K562 (cell line): ENCODE measurements around the gene DGCR8. TPM values are rescaled to one million over a fixed set of nuclear protein-coding genes. Genes with fewer than 3 reads are reported as not detected.

Source experiments
- ARNT ChIP-seq, 2 experiments: fragments of 450-650 bp; IDR thresholded peaks; 2 replicates each; pipeline ENCODE4 v1.6.1; 2016; ENCODE audit warnings: mild to moderate bottlenecking in 1 of 2
- BHLHE40 ChIP-seq: IDR thresholded peaks from 2 replicates; pipeline ENCODE4 v1.6.1; 2011; ENCODE audit warnings: low read length, improper control_type of control experiment
- BRD4 ChIP-seq: fragments of 200-600 bp; sonication (generic); IDR thresholded peaks from 2 replicates; pipeline ENCODE4 v1.6.1; 2017; ENCODE audit warnings: inconsistent platforms
- CREBBP ChIP-seq: IDR thresholded peaks from one replicate; pipeline ENCODE4 v1.6.1; 2012; ENCODE audit warnings: low read depth, mild to moderate bottlenecking, control low read depth, inconsistent platforms, low read length
- EHMT2 ChIP-seq: fragments of 450-650 bp; IDR thresholded peaks from 2 replicates; pipeline ENCODE4 v1.6.1; 2018; ENCODE audit warnings: antibody characterized with exemption
- FOXK1 ChIP-seq: sonication (generic); formaldehyde crosslinking; IDR thresholded peaks from 2 replicates; pipeline ENCODE4 v1.8.0; 2022; ENCODE audit warnings: missing genetic modification reagents, mild to moderate bottlenecking, borderline replicate concordance
- MCM5 ChIP-seq: fragments of 450-650 bp; IDR thresholded peaks from 2 replicates; pipeline ENCODE4 v1.6.1; 2016; ENCODE audit warnings: low read depth
- PRMT5 ChIP-seq: sonication (generic); formaldehyde crosslinking; IDR thresholded peaks from 2 replicates; pipeline ENCODE4 v1.5.0; 2020; ENCODE audit warnings: missing genetic modification reagents
- RBM39 ChIP-seq: fragments of 200-400 bp; formaldehyde crosslinking; optimal IDR thresholded peaks from 2 replicates; pipeline ENCODE3; 2018; ENCODE audit warnings: low read depth, low read length
- ZNF232 ChIP-seq: sonication (generic); formaldehyde crosslinking; IDR thresholded peaks from 2 replicates; pipeline ENCODE4 v1.8.0; 2022; ENCODE audit warnings: mild to moderate bottlenecking, missing genetic modification reagents
- ZNF740 ChIP-seq, 3 experiments: fragments of 200-800 bp in 1 of 3; sonication (Bioruptor generic) in 1 of 3; sonication (generic) in 1 of 3; formaldehyde crosslinking in 1 of 3; IDR thresholded peaks; 2 replicates each; pipeline versions ENCODE4 v1.6.1 to v1.8.0; 2016 to 2022; ENCODE audit warnings: mild to moderate bottlenecking in 2 of 3, missing compliant biosample characterization in 2 of 3, missing genetic modification characterization in 2 of 3, missing genetic modification reagents in 1 of 3
- polyA plus RNA-seq, 8 experiments: library from polyadenylated mRNA; depleted of rRNA in 4 of 8; stranded (reverse) in 5 of 8; unstranded in 3 of 8; fragments of >200 nt; fragmentation: Nextera tagmentation in 2 of 8; fragmentation: Illumina TruSeq in 1 of 8; extraction: Ambion mirVana in 2 of 8; extraction: Trizol in 1 of 8; gene quantifications; 2 replicates each; pipeline versions ENCODE4 v1.2.1 to v1.2.3, GENCODE V29; 2011 to 2014; ENCODE audit warnings: inconsistent platforms in 1 of 8, missing spikeins in 1 of 8
- total RNA-seq, 7 experiments: library from RNA; depleted of rRNA in 6 of 7; stranded (reverse); fragments of >200 nt in 6 of 7; fragmentation: Illumina TruSeq in 2 of 7; extraction: Trizol in 2 of 7; gene quantifications; 2 replicates each; pipeline versions ENCODE4 v1.2.1 to v1.2.3, GENCODE V29; 2011 to 2021; ENCODE audit warnings: low replicate concordance in 1 of 7
- TF ChIP-seq, protein P1 (sequence below): sonication (generic); formaldehyde crosslinking; IDR thresholded peaks from 2 replicates; pipeline ENCODE4 v1.9.0; 2022; ENCODE audit warnings: mild to moderate bottlenecking, missing genetic modification reagents
- TF ChIP-seq, protein P2 (sequence below): sonication (generic); formaldehyde crosslinking; IDR thresholded peaks from 2 replicates; pipeline ENCODE4 v1.8.1; 2023; ENCODE audit warnings: mild to moderate bottlenecking, missing genetic modification reagents
- TF ChIP-seq, protein P3 (sequence below): sonication (generic); formaldehyde crosslinking; IDR thresholded peaks from 2 replicates; pipeline ENCODE4 v1.8.0; 2022; ENCODE audit warnings: mild to moderate bottlenecking, missing genetic modification reagents, borderline replicate concordance
- TF ChIP-seq, protein P4 (sequence below): fragments of 450-650 bp; IDR thresholded peaks from 2 replicates; pipeline ENCODE4 v1.6.1; 2016; ENCODE audit warnings: low read depth

DGCR8 gene
- total and polyA plus RNA-seq, 9 of the 15 experiments (the other 6 are each of a cell fraction or from before 2014, with no cell fraction given), result 5.9 to 144 (median 80.1) TPM

DNA sequence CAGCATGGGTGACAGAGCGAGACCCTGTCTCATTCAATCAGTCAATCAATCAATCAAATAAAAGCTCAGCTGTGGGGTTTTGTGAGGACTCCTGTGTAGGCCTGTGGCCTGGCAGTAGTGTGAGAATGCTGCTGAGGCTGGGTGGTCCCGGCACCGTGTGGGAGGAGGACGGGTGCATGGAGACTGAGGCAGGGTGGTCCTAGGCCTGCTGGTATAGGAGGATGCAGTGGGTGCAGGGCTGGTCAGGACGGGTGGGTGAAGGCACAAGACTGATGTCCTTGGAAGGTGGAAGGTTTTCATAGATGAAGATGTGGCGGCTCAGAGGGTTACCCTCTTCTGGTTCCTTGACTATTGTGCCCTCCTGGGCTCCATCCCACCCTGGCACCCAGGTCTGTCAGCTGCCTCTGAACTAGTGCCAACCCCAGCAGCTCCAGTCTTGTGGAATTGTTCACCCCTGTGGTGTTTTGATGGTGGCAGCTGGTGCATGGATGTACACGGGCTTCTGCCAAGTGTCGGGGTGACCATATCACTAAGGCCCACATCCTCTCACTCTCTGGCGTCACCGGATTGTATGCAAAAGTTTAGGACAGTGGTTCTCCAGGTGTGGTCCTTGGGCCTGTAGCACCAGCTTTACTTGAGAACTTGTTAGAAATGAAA is 35.4 kb upstream of the DGCR8 start (continued):
- TF ChIP-seq MCM5 (no peak), FOXK1 (CRISPR knock-in tag) (0 out of 2 replicates have a peak, but pooled peaks have one; percentile 52), PRMT5 (CRISPR knock-in tag) (0 out of 2 replicates have a peak, but pooled peaks have one; percentile 16), BHLHE40 (0 out of 2 replicates have a peak, but pooled peaks have one; percentile 12), ZNF232 (CRISPR knock-in tag) (peak; percentile 30; the same call in 1 of the 2 replicates), ARNT (IDR thresholded peaks at IDR 0.05) (no peak), RBM39 (no peak), ZNF740 (CRISPR knock-in tag; IDR thresholded peaks at IDR 0.05) (no peak), ZNF740 (tag; IDR thresholded peaks at IDR 0.05) (no peak), EHMT2 (no peak), CREBBP (no peak), BRD4 (no peak)
- TF ChIP-seq, protein P1, sequence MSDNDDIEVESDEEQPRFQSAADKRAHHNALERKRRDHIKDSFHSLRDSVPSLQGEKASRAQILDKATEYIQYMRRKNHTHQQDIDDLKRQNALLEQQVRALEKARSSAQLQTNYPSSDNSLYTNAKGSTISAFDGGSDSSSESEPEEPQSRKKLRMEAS (CRISPR knock-in tag), result 0 out of 2 replicates have a peak, but pooled peaks have one; percentile 30
- TF ChIP-seq, protein P2, sequence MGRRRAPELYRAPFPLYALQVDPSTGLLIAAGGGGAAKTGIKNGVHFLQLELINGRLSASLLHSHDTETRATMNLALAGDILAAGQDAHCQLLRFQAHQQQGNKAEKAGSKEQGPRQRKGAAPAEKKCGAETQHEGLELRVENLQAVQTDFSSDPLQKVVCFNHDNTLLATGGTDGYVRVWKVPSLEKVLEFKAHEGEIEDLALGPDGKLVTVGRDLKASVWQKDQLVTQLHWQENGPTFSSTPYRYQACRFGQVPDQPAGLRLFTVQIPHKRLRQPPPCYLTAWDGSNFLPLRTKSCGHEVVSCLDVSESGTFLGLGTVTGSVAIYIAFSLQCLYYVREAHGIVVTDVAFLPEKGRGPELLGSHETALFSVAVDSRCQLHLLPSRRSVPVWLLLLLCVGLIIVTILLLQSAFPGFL (CRISPR knock-in tag), result no peak
- TF ChIP-seq, protein P3, sequence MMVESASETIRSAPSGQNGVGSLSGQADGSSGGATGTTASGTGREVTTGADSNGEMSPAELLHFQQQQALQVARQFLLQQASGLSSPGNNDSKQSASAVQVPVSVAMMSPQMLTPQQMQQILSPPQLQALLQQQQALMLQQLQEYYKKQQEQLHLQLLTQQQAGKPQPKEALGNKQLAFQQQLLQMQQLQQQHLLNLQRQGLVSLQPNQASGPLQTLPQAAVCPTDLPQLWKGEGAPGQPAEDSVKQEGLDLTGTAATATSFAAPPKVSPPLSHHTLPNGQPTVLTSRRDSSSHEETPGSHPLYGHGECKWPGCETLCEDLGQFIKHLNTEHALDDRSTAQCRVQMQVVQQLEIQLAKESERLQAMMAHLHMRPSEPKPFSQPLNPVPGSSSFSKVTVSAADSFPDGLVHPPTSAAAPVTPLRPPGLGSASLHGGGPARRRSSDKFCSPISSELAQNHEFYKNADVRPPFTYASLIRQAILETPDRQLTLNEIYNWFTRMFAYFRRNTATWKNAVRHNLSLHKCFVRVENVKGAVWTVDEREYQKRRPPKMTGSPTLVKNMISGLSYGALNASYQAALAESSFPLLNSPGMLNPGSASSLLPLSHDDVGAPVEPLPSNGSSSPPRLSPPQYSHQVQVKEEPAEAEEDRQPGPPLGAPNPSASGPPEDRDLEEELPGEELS, result peak; percentile 55
- TF ChIP-seq, protein P4, sequence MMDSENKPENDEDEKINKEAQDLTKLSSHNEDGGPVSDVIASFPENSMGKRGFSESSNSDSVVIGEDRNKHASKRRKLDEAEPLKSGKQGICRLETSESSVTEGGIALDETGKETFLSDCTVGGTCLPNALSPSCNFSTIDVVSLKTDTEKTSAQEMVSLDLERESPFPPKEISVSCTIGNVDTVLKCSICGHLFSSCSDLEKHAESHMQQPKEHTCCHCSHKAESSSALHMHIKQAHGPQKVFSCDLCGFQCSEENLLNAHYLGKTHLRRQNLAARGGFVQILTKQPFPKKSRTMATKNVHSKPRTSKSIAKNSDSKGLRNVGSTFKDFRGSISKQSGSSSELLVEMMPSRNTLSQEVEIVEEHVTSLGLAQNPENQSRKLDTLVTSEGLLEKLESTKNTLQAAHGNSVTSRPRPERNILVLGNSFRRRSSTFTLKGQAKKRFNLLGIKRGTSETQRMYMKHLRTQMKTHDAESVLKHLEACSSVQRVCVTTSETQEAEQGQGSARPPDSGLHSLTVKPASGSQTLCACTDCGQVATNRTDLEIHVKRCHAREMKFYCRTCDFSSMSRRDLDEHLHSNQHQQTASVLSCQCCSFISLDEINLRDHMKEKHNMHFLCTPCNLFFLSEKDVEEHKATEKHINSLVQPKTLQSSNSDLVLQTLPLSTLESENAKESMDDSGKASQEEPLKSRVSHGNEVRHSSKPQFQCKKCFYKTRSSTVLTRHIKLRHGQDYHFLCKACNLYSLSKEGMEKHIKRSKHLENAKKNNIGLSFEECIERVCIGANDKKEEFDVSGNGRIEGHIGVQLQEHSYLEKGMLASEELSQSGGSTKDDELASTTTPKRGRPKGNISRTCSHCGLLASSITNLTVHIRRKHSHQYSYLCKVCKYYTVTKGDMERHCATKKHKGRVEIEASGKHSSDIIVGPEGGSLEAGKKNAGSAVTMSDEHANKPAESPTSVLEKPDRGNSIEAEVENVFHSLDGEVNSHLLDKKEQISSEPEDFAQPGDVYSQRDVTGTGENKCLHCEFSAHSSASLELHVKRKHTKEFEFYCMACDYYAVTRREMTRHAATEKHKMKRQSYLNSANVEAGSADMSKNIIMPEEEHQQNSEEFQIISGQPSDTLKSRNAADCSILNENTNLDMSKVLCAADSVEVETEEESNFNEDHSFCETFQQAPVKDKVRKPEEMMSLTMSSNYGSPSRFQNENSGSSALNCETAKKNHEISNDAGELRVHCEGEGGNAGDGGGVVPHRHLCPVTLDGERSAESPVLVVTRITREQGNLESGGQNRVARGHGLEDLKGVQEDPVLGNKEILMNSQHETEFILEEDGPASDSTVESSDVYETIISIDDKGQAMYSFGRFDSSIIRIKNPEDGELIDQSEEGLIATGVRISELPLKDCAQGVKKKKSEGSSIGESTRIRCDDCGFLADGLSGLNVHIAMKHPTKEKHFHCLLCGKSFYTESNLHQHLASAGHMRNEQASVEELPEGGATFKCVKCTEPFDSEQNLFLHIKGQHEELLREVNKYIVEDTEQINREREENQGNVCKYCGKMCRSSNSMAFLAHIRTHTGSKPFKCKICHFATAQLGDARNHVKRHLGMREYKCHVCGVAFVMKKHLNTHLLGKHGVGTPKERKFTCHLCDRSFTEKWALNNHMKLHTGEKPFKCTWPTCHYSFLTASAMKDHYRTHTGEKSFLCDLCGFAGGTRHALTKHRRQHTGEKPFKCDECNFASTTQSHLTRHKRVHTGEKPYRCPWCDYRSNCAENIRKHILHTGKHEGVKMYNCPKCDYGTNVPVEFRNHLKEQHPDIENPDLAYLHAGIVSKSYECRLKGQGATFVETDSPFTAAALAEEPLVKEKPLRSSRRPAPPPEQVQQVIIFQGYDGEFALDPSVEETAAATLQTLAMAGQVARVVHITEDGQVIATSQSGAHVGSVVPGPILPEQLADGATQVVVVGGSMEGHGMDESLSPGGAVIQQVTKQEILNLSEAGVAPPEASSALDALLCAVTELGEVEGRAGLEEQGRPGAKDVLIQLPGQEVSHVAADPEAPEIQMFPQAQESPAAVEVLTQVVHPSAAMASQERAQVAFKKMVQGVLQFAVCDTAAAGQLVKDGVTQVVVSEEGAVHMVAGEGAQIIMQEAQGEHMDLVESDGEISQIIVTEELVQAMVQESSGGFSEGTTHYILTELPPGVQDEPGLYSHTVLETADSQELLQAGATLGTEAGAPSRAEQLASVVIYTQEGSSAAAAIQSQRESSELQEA, result no peak
